Neural cell (in vitro differentiated cells): ENCODE measurements around the gene SEC14L1.

Source experiments
- CTCF ChIP-seq: fragments of 450-650 bp; IDR thresholded peaks from 2 replicates; pipeline ENCODE4 v1.5.1; 2014; ENCODE audit warnings: antibody characterized with exemption, mild to moderate bottlenecking, moderate library complexity; ENCODE audit not compliant: poor library complexity, severe bottlenecking
- EZH2 ChIP-seq: fragments of 200-600, 300-800 bp; shearing (Covaris generic), sonication (generic); IDR thresholded peaks from 2 replicates; pipeline ENCODE4 v1.6.1; 2014; ENCODE audit warnings: antibody characterized with exemption, low read length, borderline replicate concordance, mild to moderate bottlenecking; ENCODE audit not compliant: insufficient read depth, poor library complexity, severe bottlenecking
- MXI1 ChIP-seq: fragments of 450-650 bp; conservative IDR thresholded peaks from 2 replicates; pipeline ENCODE4 v1.6.1; 2014; ENCODE audit warnings: antibody characterized with exemption, mild to moderate bottlenecking; ENCODE audit not compliant: poor library complexity, severe bottlenecking
- POLR2AphosphoS5 ChIP-seq: IDR thresholded peaks from 2 replicates; pipeline ENCODE4 v1.6.1; 2012
- RAD21 ChIP-seq: fragments of 450-650 bp; conservative IDR thresholded peaks from 2 replicates; pipeline ENCODE4 v1.6.1; 2014; ENCODE audit warnings: antibody characterized with exemption, mild to moderate bottlenecking, moderate library complexity
- REST ChIP-seq: IDR thresholded peaks from 2 replicates; pipeline ENCODE4 v1.6.1; 2012; ENCODE audit warnings: borderline replicate concordance
- SMC3 ChIP-seq: fragments of 450-650 bp; conservative IDR thresholded peaks from 2 replicates; pipeline ENCODE4 v1.6.1; 2014; ENCODE audit warnings: antibody characterized with exemption, mild to moderate bottlenecking, moderate library complexity; ENCODE audit not compliant: poor library complexity
- TAF1 ChIP-seq: IDR thresholded peaks from 2 replicates; pipeline ENCODE4 v1.6.1; 2012; ENCODE audit warnings: low read depth

DNA sequence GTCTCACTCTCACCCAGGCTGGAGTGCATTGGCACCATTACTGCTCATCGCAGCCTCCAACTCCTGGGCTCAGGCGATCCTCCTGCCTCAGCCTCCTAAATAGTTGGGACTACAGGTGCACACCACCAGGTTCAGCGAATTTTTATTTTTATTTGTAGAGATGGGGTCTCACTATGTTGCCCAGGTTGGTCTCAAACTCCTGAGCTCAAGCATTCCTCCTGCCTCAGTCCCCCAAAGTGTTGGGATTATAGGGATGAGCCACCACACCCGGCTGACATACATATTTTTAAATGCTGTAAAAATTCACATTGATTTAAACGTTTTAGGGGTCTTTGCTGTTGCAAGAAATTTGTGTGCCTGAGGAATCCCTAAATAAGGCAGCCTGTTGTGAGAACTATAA, 24.8 kb upstream of the SEC14L1 start:
- TF ChIP-seq EZH2, result no peak
- TF ChIP-seq TAF1, result no peak
- no peak for TF ChIP-seq CTCF
- no peak for TF ChIP-seq MXI1
- no peak for TF ChIP-seq SMC3
- no peak for TF ChIP-seq POLR2AphosphoS5
- TF ChIP-seq RAD21, result no peak
- TF ChIP-seq REST, result no peak
